K562 (cell line): Measurements from ENCODE around the gene FOCAD. TPM values are rescaled to one million over a fixed set of nuclear protein-coding genes. Genes with fewer than 3 reads are reported as not detected.

Source experiments
- ATAC-seq: fragments of 200-7000 bp; cut with Tn5 transposase; 3 replicates; pipeline ENCODE4 v1.9.1; 2020; ENCODE audit warnings: moderate library complexity
- BruUV-seq: library from RNA; stranded (reverse); fragments of 400-500 nt; replicated peaks from 2 replicates; lab custom pipeline; 2021; lab: Mats Ljungman, UMichigan
- CTCF ChIA-PET: fragments of 300-600 bp; formaldehyde crosslinking; extraction: SDS; loops from one replicate; lab custom pipeline; 2021; ENCODE audit warnings: low intra/inter-chr PET ratio; lab: Yijun Ruan, JAX
- POLR2A ChIA-PET: fragments of 300-600, 350-650 bp; sonication (Branson Sonifier 250); formaldehyde crosslinking; extraction: SDS; loops from one replicate; lab custom pipeline; 2021; ENCODE audit warnings: antibody characterized with exemption, inconsistent platforms; lab: Yijun Ruan, JAX
- DNase-seq, 4 experiments: peaks; one replicate each; pipeline versions ENCODE4 v3.0.0 to v3.0.0-alpha.2; 2011 to 2018; ENCODE audit warnings: low spot score in 3 of 4, mixed read lengths in 3 of 4; ENCODE audit errors: extremely low read depth in 1 of 4
- FAIRE-seq: peaks from 2 replicates; lab custom pipeline; 2011; peaks lifted over from hg19 to GRCh38; lab: Jason Lieb, UNC
- H2AFZ ChIP-seq: 2 replicates; pipeline ENCODE4 v1.6.0; 2011; ENCODE audit warnings: low read depth, low read length, control low read depth, inconsistent platforms
- H3K27ac ChIP-seq: fragments of 200-600 bp; 3 replicates; pipeline ENCODE4 v1.8.0; 2011; ENCODE audit warnings: low read depth, mild to moderate bottlenecking, control low read depth, inconsistent platforms, low read length, moderate library complexity, mixed read lengths; ENCODE audit errors: extremely low read depth
- H3K27me3 ChIP-seq, 2 experiments: fragments of 300-600 bp in 1 of 2; 2 replicates in 1 of 2; 3 replicates in 1 of 2; pipeline versions ENCODE4 v1.6.0 to v1.8.0; 2011; ENCODE audit warnings: inconsistent platforms in 2 of 2, low read length in 2 of 2, mild to moderate bottlenecking in 1 of 2, mixed read lengths in 1 of 2, moderate library complexity in 1 of 2; ENCODE audit not compliant: control insufficient read depth in 2 of 2, insufficient read depth in 2 of 2
- H3K36me3 ChIP-seq: fragments of 300-600 bp; 3 replicates; pipeline ENCODE4 v1.8.0; 2011; ENCODE audit warnings: mild to moderate bottlenecking, low read length, inconsistent platforms; ENCODE audit not compliant: control insufficient read depth, insufficient read depth
- H3K4me1 ChIP-seq, 2 experiments: fragments of 200-600 bp in 1 of 2; replicated peaks in 1 of 2; 2 replicates in 1 of 2; 3 replicates in 1 of 2; pipeline versions ENCODE4 v1.5.1 to v1.8.0; 2011; ENCODE audit warnings: inconsistent platforms in 2 of 2, low read length in 2 of 2, mild to moderate bottlenecking in 1 of 2, mixed read lengths in 1 of 2, moderate library complexity in 1 of 2; ENCODE audit not compliant: control insufficient read depth in 2 of 2, insufficient read depth in 2 of 2
- H3K4me2 ChIP-seq: 2 replicates; pipeline ENCODE4 v1.6.1; 2011; ENCODE audit warnings: low read length, control low read depth, inconsistent platforms, mixed read lengths; ENCODE audit not compliant: insufficient read depth
- H3K4me3 ChIP-seq: fragments of 200-600 bp; sonication (generic), shearing (Covaris generic); 2 replicates; pipeline ENCODE4 v1.5.1; 2016; ENCODE audit warnings: control low read depth, inconsistent platforms
- H3K79me2 ChIP-seq: fragments of 200-600 bp; 3 replicates; pipeline ENCODE4 v1.8.0; 2011; ENCODE audit warnings: low read length, inconsistent platforms; ENCODE audit not compliant: control insufficient read depth, insufficient read depth
- H3K9ac ChIP-seq, 2 experiments: 2 replicates each; pipeline versions ENCODE4 v1.6.0 to v1.6.1; 2011; ENCODE audit warnings: low read depth in 2 of 2, low read length in 2 of 2, control low read depth in 1 of 2, inconsistent platforms in 1 of 2, mild to moderate bottlenecking in 1 of 2, mixed read lengths in 1 of 2; ENCODE audit not compliant: insufficient read depth in 1 of 2
- H3K9me1 ChIP-seq: one replicate; pipeline ENCODE4 v1.6.0; 2011; ENCODE audit warnings: inconsistent platforms, mild to moderate bottlenecking, low read length, moderate library complexity; ENCODE audit not compliant: control insufficient read depth, insufficient read depth
- H3K9me3 ChIP-seq: replicated peaks from 2 replicates; pipeline ENCODE4 v1.5.1; 2011; ENCODE audit warnings: low read depth, low read length, inconsistent platforms; ENCODE audit not compliant: control insufficient read depth, insufficient read depth
- H4K20me1 ChIP-seq: replicated peaks from 2 replicates; pipeline ENCODE4 v1.6.1; 2011; ENCODE audit warnings: low read length, inconsistent platforms, mixed read lengths; ENCODE audit not compliant: control insufficient read depth, insufficient read depth
- DEAF1 ChIP-seq: fragments of 450-650 bp; formaldehyde crosslinking; IDR thresholded peaks from 2 replicates; pipeline ENCODE4 v1.4.0; 2020; ENCODE audit warnings: mild to moderate bottlenecking, moderate library complexity
- HNRNPLL ChIP-seq: fragments of 200-400 bp; formaldehyde crosslinking; IDR thresholded peaks from 2 replicates; pipeline ENCODE4 v1.6.1; 2017; ENCODE audit warnings: low read length, low read depth, mild to moderate bottlenecking; ENCODE audit not compliant: poor library complexity, severe bottlenecking
- ZFP36 ChIP-seq: fragments of 150-350 bp; IDR thresholded peaks from 2 replicates; pipeline ENCODE4 v1.6.1; 2018; ENCODE audit warnings: low read length, low read depth; ENCODE audit not compliant: partially characterized antibody
- ZHX1 ChIP-seq: fragments of 150-350 bp; conservative IDR thresholded peaks from 2 replicates; pipeline ENCODE4 v1.6.1; 2014; ENCODE audit warnings: low read length
- WGBS: fragments of 100-300 bp; shearing (Covaris generic); methylation state at CpG from one replicate; pipeline ENCODE4 v1.1.6; 2016; ENCODE audit warnings: low coverage, mixed read lengths; ENCODE audit not compliant: insufficient coverage; ENCODE audit errors: missing lambda C conversion rate; 5-methylcytosine and 5-hydroxymethylcytosine counted together
- in situ Hi-C: fragments of 300-500 bp; cut with MboI; formaldehyde crosslinking; loops from 4 replicates; pipeline ENCODE4 v1.15.0; 2018; ENCODE audit warnings: inconsistent platforms, mixed read lengths
- intact Hi-C: fragments of 100-400 bp; cut with micrococcal nuclease; formaldehyde crosslinking; loops from 2 replicates; pipeline ENCODE4 v1.14.2; 2022
- polyA plus RNA-seq, 8 experiments: library from polyadenylated mRNA; depleted of rRNA in 4 of 8; stranded (reverse) in 5 of 8; unstranded in 3 of 8; fragments of >200 nt; fragmentation: Nextera tagmentation in 2 of 8; fragmentation: Illumina TruSeq in 1 of 8; extraction: Ambion mirVana in 2 of 8; extraction: Trizol in 1 of 8; gene quantifications; 2 replicates each; pipeline versions ENCODE4 v1.2.1 to v1.2.3, GENCODE V29; 2011 to 2014; ENCODE audit warnings: inconsistent platforms in 1 of 8, missing spikeins in 1 of 8
- total RNA-seq, 7 experiments: library from RNA; depleted of rRNA in 6 of 7; stranded (reverse); fragments of >200 nt in 6 of 7; fragmentation: Illumina TruSeq in 2 of 7; extraction: Trizol in 2 of 7; gene quantifications; 2 replicates each; pipeline versions ENCODE4 v1.2.1 to v1.2.3, GENCODE V29; 2011 to 2021; ENCODE audit warnings: low replicate concordance in 1 of 7

Gene FOCAD
- total and polyA plus RNA-seq, 9 of the 15 experiments (the other 6 are each of a cell fraction or from before 2014, with no cell fraction given), result 0.13 to 2.4 (median 1.6) TPM

DNA sequence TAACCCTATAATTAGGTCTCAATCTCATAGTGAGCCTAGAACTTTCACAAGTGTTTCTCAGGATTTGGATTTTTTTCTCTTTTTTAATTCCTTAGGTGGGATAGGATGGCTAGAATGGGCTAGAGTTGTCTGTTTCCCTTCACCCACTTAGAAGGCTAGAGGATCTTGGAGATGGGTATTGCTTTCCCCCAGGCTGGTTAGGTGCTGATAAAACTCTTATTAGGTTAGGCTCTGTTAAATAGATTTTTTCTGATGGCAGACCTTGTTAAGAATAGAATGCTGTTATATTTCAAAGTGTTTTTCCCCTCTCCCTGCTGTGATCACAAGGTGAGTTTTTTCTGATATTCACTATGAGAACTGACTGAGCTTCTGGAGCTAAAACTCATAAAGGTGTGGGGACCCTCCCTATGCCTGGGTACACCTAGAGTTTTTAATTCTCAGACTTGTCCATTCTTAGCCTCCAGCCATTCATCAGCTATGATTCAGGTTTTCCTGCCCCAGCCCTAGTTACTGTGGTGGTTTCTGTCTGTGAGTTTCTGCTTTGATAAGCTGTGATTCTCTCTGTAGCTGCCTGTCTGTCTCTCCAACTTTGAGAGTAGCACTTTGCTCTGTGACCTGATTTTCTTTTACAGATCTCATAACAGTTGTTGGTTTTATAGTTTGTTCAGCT, 215.0 kb downstream of the FOCAD start (continued):
- TF ChIP-seq ZHX1, result no peak
- TF ChIP-seq DEAF1 (CRISPR knock-in tag), result no peak

GRCh38 chr9:20903212-20903611, 219.2 kb downstream of the FOCAD start:
- Histone ChIP-seq H3K4me2 (no peak overlapping the region), H3K9me1 (no peaks in the 10 kb centered on the region), H2AFZ (no peak overlapping the region), H3K4me3 (no peak overlapping the region), H3K36me3 (no peaks in the 10 kb centered on the region), H3K79me2 (no peaks in the 10 kb centered on the region), H3K9me3 (no peaks in the 10 kb centered on the region), H3K9ac (no peak overlapping the region), H3K27me3 (no peaks in the 10 kb centered on the region), H4K20me1 (no peaks in the 10 kb centered on the region), H3K4me1 (no peaks in the 10 kb centered on the region), H3K27ac (no peak overlapping the region)
- no peak for FAIRE-seq
- ATAC-seq, result no peak
- no TSS peak for BruUV-seq
- in situ Hi-C loops, result no loop called here
- POLR2A ChIA-PET, result no interaction called here
- CTCF ChIA-PET, result no interaction called here
- intact Hi-C loops, result no loop called here
- no peak for DNase-seq
- TF ChIP-seq HNRNPLL (no peak), ZFP36 (no peak)
- no CpG with 5 or more reads among the region's 5 CpGs for WGBS
